Nephron progenitor cell (in vitro differentiated cells): ENCODE measurements around the gene DNTTIP2.

Experiments used
- DNase-seq: peaks from one replicate; pipeline ENCODE4 v3.0.0; 2021
- H3K27ac Mint-ChIP-seq: 2 replicates; pipeline ENCODE4 v1.8.0; 2021; ENCODE audit warnings: mild to moderate bottlenecking, moderate library complexity, mixed read lengths
- H3K27me3 Mint-ChIP-seq: 2 replicates; pipeline ENCODE4 v1.8.0; 2021; ENCODE audit warnings: mild to moderate bottlenecking, low read depth, mixed read lengths; ENCODE audit not compliant: poor library complexity
- H3K36me3 Mint-ChIP-seq: 2 replicates; pipeline ENCODE4 v1.8.0; 2021; ENCODE audit warnings: low read depth, mixed read lengths
- H3K4me1 Mint-ChIP-seq: 2 replicates; pipeline ENCODE4 v1.8.0; 2021; ENCODE audit warnings: mixed read lengths
- H3K4me3 Mint-ChIP-seq: 2 replicates; pipeline ENCODE4 v1.8.0; 2021; ENCODE audit warnings: mild to moderate bottlenecking, moderate library complexity, mixed read lengths
- H3K9me3 Mint-ChIP-seq: 2 replicates; pipeline ENCODE4 v1.8.0; 2021; ENCODE audit warnings: mild to moderate bottlenecking, moderate library complexity, mixed read lengths
- CTCF ChIP-seq: fragments of 200-600 bp; sonication (generic); IDR thresholded peaks from 2 replicates; pipeline ENCODE4 v1.5.0; 2021; ENCODE audit warnings: antibody characterized with exemption

DNTTIP2 gene

DNA sequence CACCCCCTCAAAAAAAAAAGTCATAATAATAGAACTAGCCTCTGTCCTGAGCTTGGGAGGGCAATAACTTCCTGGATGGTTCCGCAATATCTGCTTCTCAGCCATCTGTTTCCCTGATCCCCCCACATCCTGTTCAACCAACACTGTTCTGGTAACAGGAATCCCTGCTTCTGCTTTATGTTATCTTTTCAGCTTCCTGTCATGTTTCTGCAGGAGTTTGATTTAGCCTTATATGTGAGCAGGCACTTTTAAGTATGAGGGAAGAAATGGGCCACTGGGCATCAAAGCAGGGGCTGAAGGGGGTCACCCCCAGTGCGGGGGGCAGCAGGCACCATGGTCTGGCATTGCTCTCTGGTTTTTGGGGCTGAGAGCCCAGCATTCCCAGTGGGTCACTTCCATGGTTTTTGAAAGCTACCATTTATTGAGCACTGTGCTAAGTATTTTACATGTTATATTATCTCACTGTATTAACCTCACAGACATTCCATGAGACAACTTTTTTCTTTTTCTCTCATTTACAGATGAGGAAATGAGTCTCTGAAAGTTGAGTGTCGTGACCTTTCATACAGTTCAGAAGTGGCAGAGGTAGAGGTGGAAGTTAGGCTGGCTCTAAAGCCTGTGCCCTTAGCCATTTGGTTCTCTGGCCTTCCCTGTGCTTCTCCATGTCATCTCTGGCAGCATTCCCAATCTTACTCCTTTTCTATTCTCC is 61.9 kb downstream of the DNTTIP2 start:
- DNase-seq = no peak
- no peak overlapping the region for H3K4me3 Mint-ChIP-seq
- H3K27ac Mint-ChIP-seq = peak overlapping the region; percentile 33
- peaks cover 9% of the 10 kb centered on the region for H3K36me3 Mint-ChIP-seq
- TF ChIP-seq CTCF = no peak
- H3K9me3 Mint-ChIP-seq = no peaks in the 10 kb centered on the region
- peaks cover 62% of the 10 kb centered on the region for H3K4me1 Mint-ChIP-seq
- H3K27me3 Mint-ChIP-seq = no peaks in the 10 kb centered on the region
